ENCODE results near the gene PDE5A. TPM values are rescaled to one million over a fixed set of nuclear protein-coding genes. Genes with fewer than 3 reads are reported as not detected.

The PDE5A gene
- total RNA-seq, 1 experiment from 2014 or later: 114 TPM

GRCh38 chr4:119478446-119479179 lies 150.0 kb downstream of the PDE5A start:
- Histone ChIP-seq H3K27me3 (ENCODE audit: control insufficient read depth, insufficient read depth, low read length) (no peaks in the 10 kb centered on the region), H3K9me3 (ENCODE audit: control insufficient read depth, insufficient read depth, low read depth, low read length) (no peaks in the 10 kb centered on the region), H3K36me3 (ENCODE audit: control insufficient read depth, insufficient read depth, low read length) (0 out of 2 replicates have a peak, but pooled peaks cover 2% of the 10 kb centered on the region), H3K4me3 (ENCODE audit: low read depth in 2 of 2, low read length in 2 of 2) (no peak overlapping the region), H3K27ac (ENCODE audit: low read length) (no peak overlapping the region), H3K4me1 (ENCODE audit: control insufficient read depth, insufficient read depth, low read length) (no peaks in the 10 kb centered on the region)
- intact Hi-C loops (cut with micrococcal nuclease; ENCODE audit: unreplicated experiment) (no loop called here), in situ Hi-C loops (cut with HindIII; ENCODE audit: low pct_unique_long_range_greater_than_20kb, low sequenced_read_pairs) (no loop called here)
- no peak for TF ChIP-seq SIN3A (IDR thresholded peaks at IDR 0.05; ENCODE audit: borderline replicate concordance, insufficient read depth, low read depth, low read length)
- no peak for TF ChIP-seq POLR2AphosphoS5 (IDR thresholded peaks at IDR 0.05; ENCODE audit: low read depth, low read length)
- no peak for TF ChIP-seq TCF7L2 (IDR thresholded peaks at IDR 0.05; ENCODE audit: low read depth, low read length)
- TF ChIP-seq, protein P1, sequence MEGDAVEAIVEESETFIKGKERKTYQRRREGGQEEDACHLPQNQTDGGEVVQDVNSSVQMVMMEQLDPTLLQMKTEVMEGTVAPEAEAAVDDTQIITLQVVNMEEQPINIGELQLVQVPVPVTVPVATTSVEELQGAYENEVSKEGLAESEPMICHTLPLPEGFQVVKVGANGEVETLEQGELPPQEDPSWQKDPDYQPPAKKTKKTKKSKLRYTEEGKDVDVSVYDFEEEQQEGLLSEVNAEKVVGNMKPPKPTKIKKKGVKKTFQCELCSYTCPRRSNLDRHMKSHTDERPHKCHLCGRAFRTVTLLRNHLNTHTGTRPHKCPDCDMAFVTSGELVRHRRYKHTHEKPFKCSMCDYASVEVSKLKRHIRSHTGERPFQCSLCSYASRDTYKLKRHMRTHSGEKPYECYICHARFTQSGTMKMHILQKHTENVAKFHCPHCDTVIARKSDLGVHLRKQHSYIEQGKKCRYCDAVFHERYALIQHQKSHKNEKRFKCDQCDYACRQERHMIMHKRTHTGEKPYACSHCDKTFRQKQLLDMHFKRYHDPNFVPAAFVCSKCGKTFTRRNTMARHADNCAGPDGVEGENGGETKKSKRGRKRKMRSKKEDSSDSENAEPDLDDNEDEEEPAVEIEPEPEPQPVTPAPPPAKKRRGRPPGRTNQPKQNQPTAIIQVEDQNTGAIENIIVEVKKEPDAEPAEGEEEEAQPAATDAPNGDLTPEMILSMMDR (IDR thresholded peaks at IDR 0.05): no peak
- TF ChIP-seq, protein P2, sequence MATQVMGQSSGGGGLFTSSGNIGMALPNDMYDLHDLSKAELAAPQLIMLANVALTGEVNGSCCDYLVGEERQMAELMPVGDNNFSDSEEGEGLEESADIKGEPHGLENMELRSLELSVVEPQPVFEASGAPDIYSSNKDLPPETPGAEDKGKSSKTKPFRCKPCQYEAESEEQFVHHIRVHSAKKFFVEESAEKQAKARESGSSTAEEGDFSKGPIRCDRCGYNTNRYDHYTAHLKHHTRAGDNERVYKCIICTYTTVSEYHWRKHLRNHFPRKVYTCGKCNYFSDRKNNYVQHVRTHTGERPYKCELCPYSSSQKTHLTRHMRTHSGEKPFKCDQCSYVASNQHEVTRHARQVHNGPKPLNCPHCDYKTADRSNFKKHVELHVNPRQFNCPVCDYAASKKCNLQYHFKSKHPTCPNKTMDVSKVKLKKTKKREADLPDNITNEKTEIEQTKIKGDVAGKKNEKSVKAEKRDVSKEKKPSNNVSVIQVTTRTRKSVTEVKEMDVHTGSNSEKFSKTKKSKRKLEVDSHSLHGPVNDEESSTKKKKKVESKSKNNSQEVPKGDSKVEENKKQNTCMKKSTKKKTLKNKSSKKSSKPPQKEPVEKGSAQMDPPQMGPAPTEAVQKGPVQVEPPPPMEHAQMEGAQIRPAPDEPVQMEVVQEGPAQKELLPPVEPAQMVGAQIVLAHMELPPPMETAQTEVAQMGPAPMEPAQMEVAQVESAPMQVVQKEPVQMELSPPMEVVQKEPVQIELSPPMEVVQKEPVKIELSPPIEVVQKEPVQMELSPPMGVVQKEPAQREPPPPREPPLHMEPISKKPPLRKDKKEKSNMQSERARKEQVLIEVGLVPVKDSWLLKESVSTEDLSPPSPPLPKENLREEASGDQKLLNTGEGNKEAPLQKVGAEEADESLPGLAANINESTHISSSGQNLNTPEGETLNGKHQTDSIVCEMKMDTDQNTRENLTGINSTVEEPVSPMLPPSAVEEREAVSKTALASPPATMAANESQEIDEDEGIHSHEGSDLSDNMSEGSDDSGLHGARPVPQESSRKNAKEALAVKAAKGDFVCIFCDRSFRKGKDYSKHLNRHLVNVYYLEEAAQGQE (IDR thresholded peaks at IDR 0.05; ENCODE audit: insufficient read depth in 1 of 2, low read depth in 2 of 2, low read length in 1 of 2): no peak
- POLR2A ChIA-PET: no interaction called here
- DNase-seq (ENCODE audit: low read depth, low spot score) (no peak), ATAC-seq (no peak)
- CTCF ChIA-PET: no interaction called here
- BruUV-seq (replicated peaks): no TSS peak

DNA sequence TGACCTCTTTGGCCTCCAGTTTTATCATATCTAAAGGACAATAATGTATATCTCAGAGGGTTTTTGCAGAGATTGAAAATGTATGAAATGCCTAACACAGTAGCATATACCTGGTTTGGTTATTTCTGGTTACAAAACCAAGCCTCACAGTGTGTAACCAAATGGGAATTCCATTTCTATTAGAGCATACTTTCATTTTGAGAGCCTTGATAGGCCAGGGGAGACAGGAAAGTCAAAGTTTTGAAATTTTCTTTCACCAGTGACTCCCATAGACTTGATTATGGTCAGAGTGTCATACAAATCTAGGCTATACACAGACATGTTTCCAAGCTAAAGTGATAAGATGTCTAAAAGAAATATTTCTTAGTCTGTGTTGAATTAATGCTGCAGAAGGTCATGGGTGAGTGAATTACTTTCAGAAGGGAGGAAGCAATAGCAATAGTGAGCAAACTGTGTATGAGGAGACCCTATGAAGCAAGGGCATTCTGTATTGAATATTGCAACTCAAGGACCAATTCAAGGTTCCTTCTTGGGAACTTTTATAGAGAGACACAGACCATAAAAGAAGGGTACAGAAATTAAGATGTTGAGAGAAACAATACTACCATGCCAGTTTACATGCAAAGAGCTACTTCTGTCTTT lies 151.1 kb downstream of the PDE5A start:
- intact Hi-C loops (cut with micrococcal nuclease; ENCODE audit: unreplicated experiment) (no loop called here), in situ Hi-C loops (cut with HindIII; ENCODE audit: low pct_unique_long_range_greater_than_20kb, low sequenced_read_pairs) (no loop called here)
- DNase-seq (ENCODE audit: low read depth, low spot score) (no peak), ATAC-seq (no peak)
- Histone ChIP-seq H3K9me3 (ENCODE audit: control insufficient read depth, insufficient read depth, low read depth, low read length) (no peaks in the 10 kb centered on the region), H3K27ac (ENCODE audit: low read length) (no peak overlapping the region), H3K27me3 (ENCODE audit: control insufficient read depth, insufficient read depth, low read length) (no peaks in the 10 kb centered on the region), H3K4me1 (ENCODE audit: control insufficient read depth, insufficient read depth, low read length) (no peaks in the 10 kb centered on the region), H3K4me3 (ENCODE audit: low read depth in 2 of 2, low read length in 2 of 2) (no peak overlapping the region), H3K36me3 (ENCODE audit: control insufficient read depth, insufficient read depth, low read length) (0 out of 2 replicates have a peak, but pooled peaks cover 2% of the 10 kb centered on the region)
- BruUV-seq (replicated peaks): no TSS peak
- CTCF ChIA-PET: no interaction called here
- no peak for TF ChIP-seq POLR2AphosphoS5 (IDR thresholded peaks at IDR 0.05; ENCODE audit: low read depth, low read length)
- TF ChIP-seq, protein P2 (IDR thresholded peaks at IDR 0.05; ENCODE audit: insufficient read depth in 1 of 2, low read depth in 2 of 2, low read length in 1 of 2): no peak
- no peak for TF ChIP-seq SIN3A (IDR thresholded peaks at IDR 0.05; ENCODE audit: borderline replicate concordance, insufficient read depth, low read depth, low read length)
- TF ChIP-seq TCF7L2 (IDR thresholded peaks at IDR 0.05; ENCODE audit: low read depth, low read length): no peak
- TF ChIP-seq, protein P1 (IDR thresholded peaks at IDR 0.05): no peak
- POLR2A ChIA-PET: interaction anchor here (0.6 kb wide), 1 partner anchor 291 kb away, joined by 4 read pairs; no protein-coding TSS in a partner anchor
